ENCODE data around the gene ELAC1.
"Not testable (repeated sequence)": the region's sequence is repeated elsewhere in the genome, so short reads cannot be mapped to it uniquely, and the experiment has no call there.

ELAC1 gene

DNA sequence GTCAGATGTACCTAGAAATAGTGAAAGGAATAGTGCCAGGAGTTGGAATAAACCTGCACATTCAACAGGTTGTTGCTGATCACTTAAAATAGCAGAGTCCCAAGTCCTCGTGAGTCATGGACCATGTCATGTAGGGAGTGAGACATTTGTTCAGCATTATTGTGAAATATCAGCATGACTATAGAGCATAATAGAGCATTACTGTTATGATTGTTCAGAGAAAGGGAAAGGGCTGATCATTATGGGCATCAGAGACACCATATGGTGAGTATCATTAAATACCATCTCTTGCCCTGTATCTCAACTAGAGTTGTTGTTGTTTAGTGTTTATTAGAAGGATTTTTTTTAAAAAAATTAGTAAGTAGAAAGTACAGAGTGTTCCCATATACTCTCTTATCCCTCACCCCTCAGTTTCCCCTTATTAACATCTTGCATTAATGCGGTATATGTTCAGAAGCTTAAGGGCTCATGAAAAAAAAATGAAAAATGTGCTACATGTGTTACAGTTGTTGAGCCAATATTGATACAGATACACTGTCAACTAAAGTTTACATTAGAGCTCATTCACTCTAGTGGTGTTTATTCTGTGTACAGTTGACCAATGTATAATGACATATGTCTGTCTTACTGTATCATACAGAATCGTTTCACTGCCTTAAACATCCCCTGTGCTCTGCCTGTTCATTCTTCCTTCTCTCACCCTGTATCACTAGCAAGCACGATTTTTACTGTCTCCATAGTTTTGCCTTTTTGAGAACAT is 5.7 kb downstream of the ELAC1 start:
- no peak for DNase-seq (ENCODE audit: low spot score)

- no peak for DNase-seq (ENCODE audit: low spot score)
Observed at GRCh38 chr18:50977037-50977760, 9.4 kb downstream of the ELAC1 start.

DNA sequence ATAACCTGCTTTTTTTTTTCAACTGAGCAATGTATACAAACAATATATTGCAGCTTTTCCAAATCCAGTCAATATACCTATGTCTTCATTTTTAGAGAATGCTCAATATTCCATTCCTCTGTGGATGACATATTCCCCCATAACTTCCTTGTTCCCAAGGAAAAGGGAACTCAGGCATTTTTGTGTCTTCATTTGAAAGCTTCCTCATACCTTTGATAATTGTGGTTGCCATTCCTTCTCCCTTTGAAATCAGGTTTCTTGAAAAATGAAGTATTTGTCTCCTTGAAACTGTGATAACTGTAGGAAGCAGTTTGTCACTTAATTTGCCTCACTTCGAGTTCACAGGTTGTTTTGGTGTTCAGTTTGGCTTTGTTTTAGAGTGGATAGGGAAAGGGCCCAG is 13.5 kb downstream of the ELAC1 start:
- no peak for DNase-seq (ENCODE audit: low spot score)

- no peak for DNase-seq (ENCODE audit: low spot score)
Observed at GRCh38 chr18:50982086-50982801, 14.4 kb downstream of the ELAC1 start.

DNA sequence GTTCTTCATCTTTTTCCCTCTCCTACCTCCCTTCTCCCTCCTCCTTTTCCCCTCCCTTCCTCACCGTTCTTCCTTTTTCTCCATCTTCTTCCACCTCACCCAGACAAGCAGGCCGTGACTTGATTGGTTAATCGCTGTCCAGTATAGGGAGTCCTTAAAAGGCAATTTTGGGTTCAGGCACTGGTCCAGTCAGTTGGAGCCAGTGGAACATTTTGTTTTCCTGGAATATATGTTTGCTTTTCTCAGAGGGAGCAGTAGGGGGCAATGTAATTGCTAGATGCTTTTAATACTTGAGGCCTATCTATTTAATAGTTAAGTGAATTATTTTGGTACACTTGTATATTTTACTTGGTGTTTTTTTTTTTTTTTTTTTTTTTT is 15.0 kb downstream of the ELAC1 start:
- DNase-seq (ENCODE audit: low spot score): no peak

DNA sequence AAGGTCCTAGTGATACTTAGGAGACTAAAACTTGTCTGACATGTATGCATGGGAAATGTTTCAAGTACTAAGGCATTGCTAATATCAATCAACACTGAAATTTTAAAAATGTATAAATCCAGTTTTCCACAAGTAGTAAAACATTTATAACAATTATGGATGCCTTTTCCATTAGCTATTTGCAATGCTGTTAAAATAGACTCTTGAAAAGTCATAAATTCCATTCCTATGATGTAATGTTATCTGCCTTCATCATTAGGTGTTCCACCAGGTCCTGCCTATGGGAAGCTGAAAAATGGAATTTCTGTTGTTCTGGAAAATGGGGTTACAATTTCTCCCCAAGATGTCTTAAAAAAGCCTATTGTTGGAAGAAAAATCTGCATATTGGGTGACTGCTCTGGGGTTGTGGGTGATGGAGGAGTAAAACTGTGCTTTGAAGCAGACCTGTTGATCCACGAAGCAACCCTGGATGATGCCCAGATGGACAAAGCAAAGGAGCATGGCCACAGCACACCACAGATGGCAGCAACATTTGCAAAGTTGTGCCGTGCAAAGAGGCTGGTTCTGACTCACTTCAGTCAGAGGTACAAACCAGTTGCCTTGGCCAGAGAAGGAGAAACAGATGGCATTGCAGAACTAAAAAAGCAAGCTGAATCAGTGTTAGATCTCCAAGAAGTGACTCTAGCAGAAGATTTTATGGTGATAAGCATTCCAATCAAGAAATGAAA is 18.7 kb downstream of the ELAC1 start:
- no peak for DNase-seq (ENCODE audit: low spot score)

- no peak for DNase-seq (ENCODE audit: low spot score)
Observed at GRCh38 chr18:50987261-50987660, 19.4 kb downstream of the ELAC1 start.

DNA sequence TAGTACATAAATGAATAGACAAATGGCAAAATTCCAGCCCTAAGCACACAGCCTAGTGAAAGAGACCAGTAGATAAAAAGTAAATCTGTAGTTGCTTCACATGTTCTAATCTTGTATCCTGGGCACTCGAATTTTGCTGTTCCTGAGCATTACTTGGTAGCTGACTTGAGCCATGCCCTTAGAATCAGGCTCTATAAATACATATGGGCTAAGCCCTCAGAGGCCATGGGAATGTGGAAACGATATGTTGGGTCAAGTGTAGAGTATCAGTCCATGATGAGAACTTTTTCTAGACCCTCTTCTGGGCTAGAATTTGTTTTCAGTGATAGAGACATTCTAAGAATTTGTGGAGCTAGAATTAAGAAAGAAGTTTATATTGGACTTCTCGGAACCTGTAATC is 21.9 kb downstream of the ELAC1 start:
- DNase-seq (ENCODE audit: low spot score): no peak

DNA sequence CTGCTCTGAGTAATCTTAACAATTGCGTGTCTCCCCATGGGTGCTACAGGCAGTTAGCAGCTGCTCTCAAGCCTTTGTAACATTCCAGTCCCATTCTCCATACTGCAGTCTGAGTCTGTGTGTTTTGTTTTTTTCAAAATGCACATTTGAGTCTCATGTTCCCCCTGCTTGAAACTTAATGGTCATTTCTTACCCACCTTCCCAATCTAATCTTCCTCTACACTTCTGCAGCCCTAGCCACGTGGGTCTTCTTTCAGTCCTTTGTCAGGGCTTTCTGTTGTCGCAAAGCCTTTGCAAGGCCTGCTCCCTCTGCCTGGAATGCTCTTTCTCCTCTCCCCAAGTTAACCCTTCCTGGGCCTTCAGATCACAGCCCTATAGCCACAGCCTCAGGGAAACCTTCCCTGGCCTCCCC is 24.5 kb downstream of the ELAC1 start:
- DNase-seq (ENCODE audit: low spot score): no peak

DNA sequence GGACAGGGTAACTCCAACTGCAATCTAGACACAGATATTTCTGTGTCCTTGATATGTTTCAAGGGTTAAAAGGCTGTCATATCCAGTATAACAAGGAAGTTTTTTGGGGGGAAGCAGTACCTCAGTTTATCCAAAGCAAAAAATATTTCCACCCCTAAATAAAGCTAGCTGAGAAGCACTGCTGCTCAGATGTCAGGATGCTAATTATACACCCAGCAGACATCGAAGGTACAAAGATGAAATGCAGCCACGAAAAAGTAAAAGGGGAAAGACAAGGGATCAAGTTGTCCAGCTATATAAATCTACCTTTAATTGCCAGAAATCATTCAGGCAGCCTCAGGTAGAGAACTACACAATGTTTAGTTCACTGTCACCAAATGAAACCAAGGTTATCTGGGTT is 26.2 kb downstream of the ELAC1 start:
- no peak for DNase-seq (ENCODE audit: low spot score)

DNA sequence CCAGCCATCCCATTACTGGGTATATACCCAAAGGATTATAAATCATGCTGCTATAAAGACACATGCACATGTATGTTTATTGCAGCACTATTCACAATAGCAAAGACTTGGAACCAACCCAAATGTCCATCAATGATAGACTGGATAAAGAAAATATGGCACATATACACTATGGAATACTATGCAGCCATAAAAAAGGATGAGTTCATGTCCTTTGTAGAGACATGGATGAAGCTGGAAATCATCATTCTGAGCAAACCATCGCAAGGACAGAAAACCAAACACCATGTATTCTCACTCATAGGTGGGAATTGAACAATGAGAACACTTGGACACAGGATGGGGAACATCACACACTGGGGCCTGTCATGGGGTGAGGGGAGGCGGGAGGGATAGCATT is 35.3 kb downstream of the ELAC1 start:
- not testable (repeated sequence) for DNase-seq (ENCODE audit: low spot score)

DNA sequence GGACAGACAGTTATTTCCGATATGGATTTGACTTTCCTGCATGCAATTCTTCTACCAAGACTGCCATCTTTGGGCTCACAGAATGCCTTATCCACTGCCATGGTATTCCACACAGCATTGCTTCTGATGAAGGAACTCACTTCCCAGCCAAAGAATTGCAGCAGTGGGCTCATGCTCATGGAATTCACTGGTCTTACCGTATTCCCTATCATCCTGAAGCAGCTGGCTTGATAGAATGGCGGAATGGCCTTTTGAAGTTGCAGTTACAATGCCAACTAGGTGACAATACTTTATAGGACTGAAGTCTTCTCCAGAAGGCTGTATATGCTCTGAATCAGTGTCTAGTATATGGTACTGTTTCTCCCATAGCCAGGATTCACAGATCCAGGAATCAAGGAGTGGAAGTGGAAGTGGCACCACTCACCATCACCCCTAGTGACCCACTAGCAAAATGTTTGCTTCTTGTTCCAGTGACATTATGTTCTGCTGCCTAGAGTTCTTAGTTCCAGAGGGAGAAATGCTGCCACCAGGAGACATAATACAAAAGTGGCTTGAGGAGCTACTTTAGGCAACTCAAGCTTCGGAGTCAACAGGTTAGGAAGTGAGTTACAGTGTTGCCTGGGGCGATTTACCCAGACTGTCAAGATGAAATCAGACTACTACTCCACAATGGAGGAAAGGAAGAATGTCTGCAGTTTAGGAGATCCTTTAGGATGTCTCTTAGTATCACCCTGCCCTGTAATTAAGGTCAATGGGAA is 38.4 kb downstream of the ELAC1 start:
- no peak for DNase-seq (ENCODE audit: low spot score)

GRCh38 chr18:51006948-51007789 is 39.3 kb downstream of the ELAC1 start:
- no peak for DNase-seq (ENCODE audit: low spot score)

DNA sequence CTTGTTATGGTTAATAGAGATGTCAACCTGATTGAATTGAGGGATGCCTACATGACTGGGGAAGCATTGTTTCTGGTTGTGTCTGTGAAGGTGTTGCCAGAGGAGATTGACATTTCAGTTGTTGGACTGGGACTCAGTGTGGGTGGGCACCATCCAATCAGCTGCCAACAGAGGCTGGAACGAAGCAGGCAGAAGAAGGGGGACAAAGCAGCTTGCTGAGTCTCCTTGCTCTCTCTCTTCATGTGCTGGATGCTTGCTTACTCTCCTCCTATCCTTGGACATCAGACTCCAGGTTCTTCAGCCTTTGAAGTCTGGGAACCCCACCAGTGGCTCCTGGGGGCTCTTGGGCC is 39.9 kb downstream of the ELAC1 start:
- no peak for DNase-seq (ENCODE audit: low spot score)

DNA sequence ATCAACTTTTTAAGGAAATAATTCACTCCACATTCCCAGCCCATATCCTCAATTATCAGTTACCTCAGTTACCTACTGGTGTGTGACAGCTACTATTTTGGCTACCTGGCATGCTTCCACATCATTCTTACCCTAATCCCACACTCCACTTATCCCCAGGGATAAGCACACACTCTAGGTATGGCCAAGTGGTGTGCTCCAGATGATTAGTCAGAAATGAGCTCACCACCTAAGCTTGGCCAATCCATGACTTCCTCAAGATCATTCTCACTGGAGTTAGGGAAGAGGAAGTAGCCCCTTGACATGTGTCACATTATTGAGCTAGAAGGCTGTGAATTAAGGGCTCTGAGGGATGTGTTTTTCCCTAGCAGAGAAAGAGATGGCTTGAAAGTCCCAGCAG is 41.2 kb downstream of the ELAC1 start:
- DNase-seq (ENCODE audit: low spot score): no peak

GRCh38 chr18:51010218-51010617 is 42.4 kb downstream of the ELAC1 start:
- DNase-seq (ENCODE audit: low spot score): no peak

DNA sequence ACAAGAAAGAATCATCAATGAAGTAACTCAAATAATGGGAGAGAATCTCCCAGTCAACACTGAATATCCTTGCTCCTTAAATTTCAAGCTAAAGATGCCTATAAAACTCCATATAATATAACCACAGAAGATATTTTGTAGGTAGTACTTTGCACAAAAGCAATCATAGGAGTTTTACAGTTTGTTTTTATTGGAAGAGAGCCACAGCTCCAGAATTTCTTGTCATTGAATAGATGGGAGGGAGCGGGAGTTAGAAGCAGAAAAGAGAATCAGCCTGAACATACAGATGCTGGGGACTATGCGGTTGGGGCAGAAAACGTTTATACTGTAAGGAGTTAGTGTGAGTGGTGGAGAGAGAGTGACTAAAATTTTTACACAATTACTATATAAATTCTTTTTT is 43.9 kb downstream of the ELAC1 start:
- no peak for DNase-seq (ENCODE audit: low spot score)

DNA sequence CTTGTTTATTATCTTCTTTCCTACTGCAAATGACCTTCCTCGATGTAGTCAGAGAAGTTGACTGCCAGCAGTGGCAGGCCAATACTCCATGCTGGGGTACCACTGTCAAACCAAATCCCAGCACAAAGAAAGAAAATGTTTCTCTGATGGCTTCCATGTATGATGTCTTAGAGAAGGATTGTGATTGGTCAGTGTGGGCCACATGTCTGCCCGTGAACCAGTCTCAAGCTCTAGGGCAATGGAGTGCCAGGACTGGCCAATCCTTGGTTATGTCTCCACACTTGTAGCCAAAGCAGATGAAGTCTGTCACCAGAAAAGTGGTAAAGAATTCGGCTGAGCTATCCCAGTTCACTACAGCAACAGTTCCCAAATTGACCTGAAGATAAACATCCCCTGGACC is 44.6 kb downstream of the ELAC1 start:
- no peak for DNase-seq (ENCODE audit: low spot score)

DNA sequence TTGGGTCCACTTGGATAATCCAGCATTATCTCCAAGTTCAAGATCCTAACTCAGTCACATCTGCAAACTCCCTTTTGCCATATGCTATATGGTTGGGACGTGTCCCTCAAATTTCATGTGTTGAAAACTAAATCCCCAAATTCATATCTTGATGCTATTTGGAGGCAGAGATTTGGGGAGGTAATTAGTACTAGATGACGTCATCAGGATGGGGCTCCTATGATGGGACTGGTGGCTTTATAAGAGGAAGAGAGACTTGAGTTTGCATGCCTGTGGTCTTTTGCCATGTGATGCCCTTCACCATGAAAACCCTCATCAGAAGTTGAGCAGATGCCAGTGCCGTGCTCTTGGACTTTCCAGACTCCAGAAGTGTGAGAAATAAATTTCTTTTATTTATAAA is 45.4 kb downstream of the ELAC1 start:
- DNase-seq (ENCODE audit: low spot score): no peak

DNA sequence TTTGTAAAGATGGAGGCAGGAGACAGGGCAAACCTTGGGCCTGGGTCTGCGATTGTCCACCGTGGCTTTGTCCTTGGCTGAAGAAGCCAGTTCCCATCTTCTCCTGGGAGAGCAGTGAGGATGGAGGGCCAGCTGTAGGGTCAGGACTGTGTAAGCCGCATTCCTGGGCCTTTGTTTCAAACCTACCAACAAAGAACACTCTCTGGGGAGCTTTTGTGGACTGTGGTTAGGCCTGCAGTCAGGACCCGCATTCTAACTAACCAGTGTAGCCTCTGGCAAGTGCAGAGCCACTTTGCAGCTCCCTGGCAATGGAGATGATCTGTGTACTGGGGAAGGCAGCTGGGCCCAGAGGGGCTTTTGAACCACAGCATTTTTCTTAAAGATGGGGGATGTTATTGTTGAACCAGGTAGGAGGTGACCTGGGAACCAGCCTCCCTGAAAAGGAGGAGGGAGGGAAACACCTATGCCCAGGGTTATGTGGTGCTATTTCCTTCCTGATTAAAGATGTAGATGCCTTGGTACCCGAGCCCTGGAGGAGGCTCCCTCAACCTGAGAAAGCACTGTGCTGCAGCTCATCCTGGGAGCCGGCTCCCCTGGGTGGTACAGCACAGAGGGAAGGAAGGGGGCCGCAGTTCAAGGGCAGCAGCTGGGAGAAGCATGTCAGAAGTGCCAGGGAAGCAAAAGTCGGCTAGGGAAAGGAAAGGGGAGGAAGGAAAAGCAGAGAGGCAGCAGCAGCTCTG is 49.5 kb downstream of the ELAC1 start:
- DNase-seq (ENCODE audit: low spot score): no peak
